ENCODE results near the gene E2F4. TPM values are rescaled to one million over a fixed set of nuclear protein-coding genes. Genes with fewer than 3 reads are reported as not detected.

Gene E2F4
- total and polyA plus RNA-seq, 9 of the 15 experiments (the other 6 are each of a cell fraction or from before 2014, with no cell fraction given): 9.7 to 139 (median 106) TPM

GRCh38 chr16:67150833-67151396 lies 41.0 kb upstream of the E2F4 start, which contains the start of gene B3GNT9 (continued):
- TF ChIP-seq ZBTB1 (CRISPR knock-in tag; IDR thresholded peaks at IDR 0.05; ENCODE audit: borderline replicate concordance, low read depth): no peak
- TF ChIP-seq L3MBTL2 (IDR thresholded peaks at IDR 0.05): 0 out of 2 replicates have a peak, but pooled peaks have one; percentile 16
- TF ChIP-seq NELFE (IDR thresholded peaks at IDR 0.05; ENCODE audit: insufficient read depth, insufficient read length): no peak
- no peak for TF ChIP-seq ZHX1 (conservative IDR thresholded peaks at IDR 0.05; ENCODE audit: low read length)
- TF ChIP-seq ATF1 (CRISPR knock-in tag; IDR thresholded peaks at IDR 0.05): no peak
- no peak for TF ChIP-seq ATF1 (tag; IDR thresholded peaks at IDR 0.05)
- TF ChIP-seq GABPB2 (CRISPR knock-in tag; conservative IDR thresholded peaks at IDR 0.05): no peak
- peak; percentile 80 for TF ChIP-seq RAD51 (IDR thresholded peaks at IDR 0.05; ENCODE audit: borderline replicate concordance, low read depth)
- no peak for TF ChIP-seq ZNF436 (CRISPR knock-in tag; IDR thresholded peaks at IDR 0.05)
- TF ChIP-seq CBFA2T2 (conservative IDR thresholded peaks at IDR 0.05): 0 out of 2 replicates have a peak, but pooled peaks have one; percentile 10
- TF ChIP-seq ZNF398 (CRISPR knock-in tag; IDR thresholded peaks at IDR 0.05): no peak
- peak; percentile 46; the same call in 1 of the 2 replicates for TF ChIP-seq RBFOX2 (IDR thresholded peaks at IDR 0.05; ENCODE audit: low read depth, low read length)
- TF ChIP-seq SMAD4 (CRISPR knock-in tag; conservative IDR thresholded peaks at IDR 0.05): peak; percentile 43; the same call in 1 of the 2 replicates
- TF ChIP-seq ZBTB7A (IDR thresholded peaks at IDR 0.05; ENCODE audit: borderline replicate concordance, control insufficient read depth, low read depth, low read length): no peak
